OCI-LY1 (cell line): Measurements from ENCODE around the gene NKAIN2.
"Not testable (repeated sequence)": the region's sequence is repeated elsewhere in the genome, so short reads cannot be mapped to it uniquely, and the experiment has no call there.

Source experiments
- H2AFZ ChIP-seq: fragments of 200-600 bp; sonication (generic), shearing (Covaris generic); 2 replicates; pipeline ENCODE4 v1.6.0; 2014; ENCODE audit warnings: antibody characterized with exemption, mild to moderate bottlenecking, low read length
- H3F3A ChIP-seq: fragments of 200-600 bp; sonication (generic), shearing (Covaris generic); 2 replicates; pipeline ENCODE4 v1.6.0; 2014; ENCODE audit warnings: mild to moderate bottlenecking, antibody characterized with exemption, low read length, moderate library complexity; ENCODE audit not compliant: insufficient read depth
- H3K27ac ChIP-seq: fragments of 200-600 bp; sonication (generic); 2 replicates; pipeline ENCODE4 v1.5.1; 2014; ENCODE audit warnings: low read length, mixed run types, mild to moderate bottlenecking, low read depth; ENCODE audit not compliant: poor library complexity, severe bottlenecking
- H3K27me3 ChIP-seq: fragments of 200-600 bp; sonication (generic); 2 replicates; pipeline ENCODE4 v1.6.0; 2014; ENCODE audit warnings: antibody characterized with exemption, mild to moderate bottlenecking, low read length, moderate library complexity; ENCODE audit not compliant: insufficient read depth
- H3K36me3 ChIP-seq: fragments of 200-600 bp; sonication (generic); 2 replicates; pipeline ENCODE4 v1.6.1; 2014; ENCODE audit warnings: mild to moderate bottlenecking, antibody characterized with exemption, low read length, moderate library complexity, mixed read lengths; ENCODE audit not compliant: insufficient read depth
- H3K4me1 ChIP-seq: fragments of 200-600 bp; sonication (generic); 2 replicates; pipeline ENCODE4 v1.5.1; 2014; ENCODE audit warnings: mild to moderate bottlenecking, low read length, moderate library complexity; ENCODE audit not compliant: insufficient read depth, severe bottlenecking
- H3K4me2 ChIP-seq: fragments of 200-600 bp; sonication (generic), shearing (Covaris generic); 2 replicates; pipeline ENCODE4 v1.6.1; 2014; ENCODE audit warnings: low read length
- H3K4me3 ChIP-seq: fragments of 200-600 bp; sonication (generic); 2 replicates; pipeline ENCODE4 v1.5.1; 2014; ENCODE audit warnings: low read length, low read depth, mild to moderate bottlenecking, mixed read lengths; ENCODE audit not compliant: poor library complexity, severe bottlenecking
- H3K79me2 ChIP-seq: fragments of 200-600 bp; shearing (Covaris generic); 2 replicates; pipeline ENCODE4 v1.6.1; 2016; ENCODE audit warnings: mixed run types, low read length, mixed read lengths; ENCODE audit not compliant: insufficient read depth
- H3K9ac ChIP-seq: fragments of 200-600 bp; sonication (generic), shearing (Covaris generic); 2 replicates; pipeline ENCODE4 v1.6.1; 2014; ENCODE audit warnings: mild to moderate bottlenecking, low read length, mixed read lengths
- H3K9me2 ChIP-seq: fragments of 200-600 bp; sonication (generic), shearing (Covaris generic); 2 replicates; pipeline ENCODE4 v1.6.1; 2014; ENCODE audit warnings: low read depth, mild to moderate bottlenecking, low read length, mixed read lengths
- H3K9me3 ChIP-seq: fragments of 200-600 bp; shearing (Covaris generic); 2 replicates; pipeline ENCODE4 v1.6.1; 2014; ENCODE audit warnings: low read length, mixed read lengths
- H4K20me1 ChIP-seq: fragments of 200-600 bp; sonication (generic), shearing (Covaris generic); 2 replicates; pipeline ENCODE4 v1.6.0; 2016; ENCODE audit warnings: mild to moderate bottlenecking, low read length; ENCODE audit not compliant: insufficient read depth
- EZH2 ChIP-seq: fragments of 200-600 bp; sonication (generic), shearing (Covaris generic); IDR thresholded peaks from 2 replicates; pipeline ENCODE4 v1.8.0; 2017; ENCODE audit warnings: borderline replicate concordance, mixed run types, mild to moderate bottlenecking, antibody characterized with exemption, low read length, moderate library complexity, mixed read lengths
- TF ChIP-seq, protein P1 (sequence below): fragments of 200-600 bp; sonication (generic), shearing (Covaris generic); IDR thresholded peaks from 2 replicates; pipeline ENCODE4 v1.5.1; 2017; ENCODE audit warnings: mild to moderate bottlenecking, antibody characterized with exemption, low read length, moderate library complexity, mixed read lengths

The NKAIN2 gene

DNA sequence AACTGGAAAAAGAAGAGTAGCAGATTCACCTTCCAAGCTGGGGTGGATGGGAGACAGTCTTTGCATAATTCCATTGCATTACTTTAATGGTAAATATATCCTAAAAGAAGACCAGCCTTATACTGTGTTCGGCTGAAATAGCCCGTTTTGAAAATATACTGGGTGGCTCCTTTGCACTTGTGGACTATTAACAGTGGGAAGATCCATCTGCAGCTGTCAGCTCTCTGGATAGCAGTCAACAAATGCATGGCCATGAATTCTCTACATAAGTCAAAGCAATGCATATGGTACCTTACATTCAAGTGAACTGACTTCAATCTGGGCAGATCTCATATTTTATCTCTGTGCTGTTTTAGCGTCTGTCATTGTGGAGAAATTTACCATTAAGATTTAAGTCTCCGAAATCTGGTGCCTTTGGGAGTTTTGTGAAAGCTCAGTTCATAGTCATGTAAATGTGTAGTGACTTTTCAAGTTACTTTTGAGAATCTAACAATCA is 758.0 kb downstream of the NKAIN2 start:
- Histone ChIP-seq H3K4me1 (no peaks in the 10 kb centered on the region), H4K20me1 (no peaks in the 10 kb centered on the region), H3K27ac (no peak overlapping the region), H3K4me2 (no peak overlapping the region), H3F3A (no peaks in the 10 kb centered on the region), H3K9me3 (no peaks in the 10 kb centered on the region), H2AFZ (no peak overlapping the region), H3K9me2 (no peaks in the 10 kb centered on the region), H3K9ac (no peak overlapping the region), H3K79me2 (no peaks in the 10 kb centered on the region), H3K36me3 (no peaks in the 10 kb centered on the region), H3K4me3 (no peak overlapping the region), H3K27me3 (no peaks in the 10 kb centered on the region)
- TF ChIP-seq, protein P1, sequence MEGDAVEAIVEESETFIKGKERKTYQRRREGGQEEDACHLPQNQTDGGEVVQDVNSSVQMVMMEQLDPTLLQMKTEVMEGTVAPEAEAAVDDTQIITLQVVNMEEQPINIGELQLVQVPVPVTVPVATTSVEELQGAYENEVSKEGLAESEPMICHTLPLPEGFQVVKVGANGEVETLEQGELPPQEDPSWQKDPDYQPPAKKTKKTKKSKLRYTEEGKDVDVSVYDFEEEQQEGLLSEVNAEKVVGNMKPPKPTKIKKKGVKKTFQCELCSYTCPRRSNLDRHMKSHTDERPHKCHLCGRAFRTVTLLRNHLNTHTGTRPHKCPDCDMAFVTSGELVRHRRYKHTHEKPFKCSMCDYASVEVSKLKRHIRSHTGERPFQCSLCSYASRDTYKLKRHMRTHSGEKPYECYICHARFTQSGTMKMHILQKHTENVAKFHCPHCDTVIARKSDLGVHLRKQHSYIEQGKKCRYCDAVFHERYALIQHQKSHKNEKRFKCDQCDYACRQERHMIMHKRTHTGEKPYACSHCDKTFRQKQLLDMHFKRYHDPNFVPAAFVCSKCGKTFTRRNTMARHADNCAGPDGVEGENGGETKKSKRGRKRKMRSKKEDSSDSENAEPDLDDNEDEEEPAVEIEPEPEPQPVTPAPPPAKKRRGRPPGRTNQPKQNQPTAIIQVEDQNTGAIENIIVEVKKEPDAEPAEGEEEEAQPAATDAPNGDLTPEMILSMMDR, result no peak
- no peak for TF ChIP-seq EZH2

DNA sequence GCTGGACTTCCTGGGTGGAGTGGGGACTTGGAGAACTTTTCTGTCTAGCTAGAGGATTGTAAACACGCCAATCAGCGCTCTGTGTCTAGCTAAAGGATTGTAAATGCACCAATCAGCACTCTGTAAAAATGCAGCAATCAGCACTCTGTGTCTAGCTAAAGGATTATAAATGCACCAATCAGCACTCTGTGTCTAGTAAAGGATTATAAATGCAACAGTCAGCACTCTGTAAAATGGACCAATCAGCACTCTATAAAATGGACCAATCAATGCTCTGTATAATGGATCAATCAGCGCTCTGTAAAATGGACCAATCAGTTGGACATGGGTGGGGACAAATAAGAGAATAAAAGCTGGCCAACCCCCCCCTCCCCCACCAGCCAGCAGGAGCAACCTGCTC is 760.5 kb downstream of the NKAIN2 start:
- H3K36me3 ChIP-seq, H3K27me3 ChIP-seq, H3K9me2 ChIP-seq, H3K79me2 ChIP-seq, H3F3A ChIP-seq, H3K4me3 ChIP-seq, H2AFZ ChIP-seq, H3K9me3 ChIP-seq, H3K4me1 ChIP-seq, H3K9ac ChIP-seq, H3K4me2 ChIP-seq, H3K27ac ChIP-seq, H4K20me1 ChIP-seq: not testable (repeated sequence)

DNA sequence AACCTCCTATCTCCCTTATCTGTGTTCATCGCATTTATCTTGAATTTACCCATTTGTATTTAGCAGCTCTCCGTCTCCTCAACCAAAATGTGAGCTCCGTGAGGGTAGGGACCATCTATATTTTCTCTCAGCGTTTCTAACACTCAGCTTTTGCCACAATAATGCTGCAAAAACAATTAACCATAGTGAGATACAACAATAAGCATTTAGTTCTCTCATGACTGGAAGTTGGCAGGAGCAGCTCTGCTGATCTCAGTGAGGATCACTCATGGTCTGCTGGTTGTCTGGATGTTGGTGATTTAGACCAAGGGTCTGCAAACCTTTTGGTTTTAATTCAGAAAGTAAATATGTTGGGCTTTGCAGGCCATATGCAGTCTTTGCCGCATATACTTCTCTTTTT is 763.7 kb downstream of the NKAIN2 start:
- no peaks in the 10 kb centered on the region for H3F3A ChIP-seq
- no peak overlapping the region for H3K9ac ChIP-seq
- no peaks in the 10 kb centered on the region for H3K36me3 ChIP-seq
- no peaks in the 10 kb centered on the region for H3K9me3 ChIP-seq
- H3K4me3 ChIP-seq, result no peak overlapping the region
- H3K9me2 ChIP-seq, result no peaks in the 10 kb centered on the region
- no peak overlapping the region for H3K4me2 ChIP-seq
- H3K4me1 ChIP-seq, result no peaks in the 10 kb centered on the region
- no peak overlapping the region for H3K27ac ChIP-seq
- no peaks in the 10 kb centered on the region for H4K20me1 ChIP-seq
- H3K79me2 ChIP-seq, result no peaks in the 10 kb centered on the region
- no peaks in the 10 kb centered on the region for H3K27me3 ChIP-seq
- no peak for TF ChIP-seq EZH2
- TF ChIP-seq, protein P1, result no peak
- no peak overlapping the region for H2AFZ ChIP-seq

DNA sequence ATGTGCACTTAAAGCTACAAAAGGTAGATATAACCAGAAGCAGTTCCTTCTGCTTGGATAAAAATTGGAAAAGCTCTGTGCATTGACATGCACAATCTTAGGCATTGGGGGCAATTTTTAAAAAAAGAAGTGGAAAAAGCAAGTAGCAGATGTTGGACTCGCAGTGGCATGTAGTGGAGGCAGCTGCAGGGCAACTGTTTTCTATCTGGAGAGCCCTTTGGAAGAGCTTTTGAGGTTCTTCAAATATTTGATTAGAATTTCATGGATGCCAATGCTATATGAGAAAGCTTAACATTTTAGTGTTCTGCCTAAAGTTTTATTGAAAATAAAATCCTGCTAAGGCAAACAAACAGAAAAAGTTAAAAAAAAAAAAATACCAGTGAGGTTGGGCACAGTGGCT is 770.3 kb downstream of the NKAIN2 start:
- H4K20me1 ChIP-seq, result no peaks in the 10 kb centered on the region
- no peaks in the 10 kb centered on the region for H3K4me1 ChIP-seq
- H3K27ac ChIP-seq, result no peak overlapping the region
- no peak overlapping the region for H3K9ac ChIP-seq
- no peak overlapping the region for H3K4me2 ChIP-seq
- no peaks in the 10 kb centered on the region for H3K27me3 ChIP-seq
- no peak overlapping the region for H2AFZ ChIP-seq
- H3K4me3 ChIP-seq, result no peak overlapping the region
- no peaks in the 10 kb centered on the region for H3F3A ChIP-seq
- no peaks in the 10 kb centered on the region for H3K9me3 ChIP-seq
- no peaks in the 10 kb centered on the region for H3K79me2 ChIP-seq
- no peak for TF ChIP-seq EZH2
- TF ChIP-seq, protein P1, result no peak
- H3K9me2 ChIP-seq, result no peaks in the 10 kb centered on the region
- no peaks in the 10 kb centered on the region for H3K36me3 ChIP-seq
